ENCODE data around the gene TTLL8.

DNA sequence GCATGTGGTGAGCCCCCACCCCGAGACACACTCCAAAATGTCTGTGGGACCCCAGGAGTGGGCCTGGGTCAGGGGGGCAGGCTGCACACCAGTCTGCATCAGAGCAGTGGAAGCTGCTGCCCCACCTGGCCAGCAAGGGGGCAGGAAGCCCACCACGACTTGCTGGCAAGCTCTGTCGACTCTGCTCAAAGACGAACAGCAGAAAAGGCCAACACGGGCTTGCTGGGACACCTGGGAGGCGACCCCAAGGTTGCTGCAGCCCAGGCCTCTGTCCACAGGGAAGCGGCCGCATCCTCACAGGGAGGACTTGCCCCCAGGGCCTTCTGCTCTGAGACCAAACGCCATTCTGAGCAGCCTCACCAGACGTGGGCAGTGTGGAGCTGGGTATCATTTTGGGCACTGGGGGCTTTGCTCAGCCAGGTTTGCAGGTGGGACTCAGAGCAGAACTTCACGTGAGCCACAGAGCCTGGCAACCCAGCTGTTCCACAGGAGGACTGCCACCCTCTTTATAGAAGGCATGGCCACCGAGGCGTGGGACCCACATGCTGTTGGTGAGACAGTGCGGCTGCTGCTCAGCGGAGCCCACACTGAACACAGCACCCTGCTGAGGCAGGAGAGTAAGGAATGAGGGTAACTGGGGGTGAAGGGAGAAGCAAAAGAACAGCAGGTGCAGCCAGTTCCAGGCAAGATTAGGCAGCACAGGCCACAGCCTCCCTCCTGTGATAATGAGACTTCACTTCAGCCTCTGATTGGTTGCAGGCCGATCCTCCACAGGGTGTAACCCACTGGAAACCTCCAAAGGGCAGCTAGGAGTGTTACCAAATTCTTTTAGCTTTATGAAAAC is 56.5 kb downstream of the TTLL8 start:
- no peak for TF ChIP-seq POLR2AphosphoS5 (IDR thresholded peaks at IDR 0.05; ENCODE audit: borderline replicate concordance, low read depth, low read length)
- no peak for TF ChIP-seq EZH2 (IDR thresholded peaks at IDR 0.05)
- TF ChIP-seq FOXP2 (optimal IDR thresholded peaks at IDR 0.05; ENCODE audit: control extremely low read depth, extremely low read length, insufficient read depth) = no peak
